GM21619 (cell line): ENCODE results near the gene RAB25.
"Not testable (repeated sequence)": the region's sequence is repeated elsewhere in the genome, so short reads cannot be mapped to it uniquely, and the experiment has no call there.

Experiments used
- ATAC-seq: cut with Tn5 transposase; IDR thresholded peaks from one replicate; pipeline ENCODE4 v1.9.1; 2021; ENCODE audit not compliant: unreplicated experiment

RAB25 gene

DNA sequence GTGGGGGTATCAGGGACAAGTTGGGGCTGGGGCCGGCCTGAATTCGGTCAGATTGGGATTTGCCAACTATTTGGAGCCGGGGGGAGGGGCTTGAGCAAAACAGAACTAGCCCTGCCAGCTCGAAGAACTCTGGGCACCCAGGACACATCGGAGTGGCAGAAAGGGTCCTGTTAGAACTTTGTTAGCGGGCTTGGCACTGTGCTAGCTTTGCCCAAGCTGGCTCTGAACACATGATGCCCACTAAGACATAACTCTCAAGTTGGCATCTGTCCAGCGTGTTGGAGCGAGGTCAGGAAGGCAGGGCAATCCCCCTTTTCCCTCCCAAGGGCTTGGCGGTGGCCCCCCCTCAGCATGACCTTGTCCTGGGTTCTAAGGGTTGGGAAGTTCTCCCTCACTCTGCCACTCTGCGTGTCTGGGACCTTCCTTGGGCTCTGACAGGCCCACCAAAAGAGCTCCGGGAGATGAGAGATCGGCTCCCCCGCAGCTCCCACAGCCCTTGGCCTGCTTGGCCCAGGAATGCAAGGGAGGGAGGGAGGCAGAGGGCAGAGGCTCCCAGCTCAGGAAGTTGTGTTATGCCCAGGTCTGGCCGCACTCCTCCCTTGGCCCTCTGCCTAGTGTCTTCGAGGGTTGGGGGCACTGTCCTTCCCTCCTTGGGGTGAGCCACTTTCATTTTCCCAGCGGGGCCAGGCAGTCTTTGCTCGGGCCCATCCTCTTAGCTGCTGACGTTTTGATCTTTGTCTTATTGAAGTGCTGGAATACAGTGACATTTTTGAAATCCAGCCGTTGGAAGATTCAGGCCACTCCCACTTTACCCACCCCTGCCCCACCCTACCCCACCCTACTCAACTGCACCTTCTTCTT, 54.8 kb downstream of the RAB25 start:
- no peak for ATAC-seq

DNA sequence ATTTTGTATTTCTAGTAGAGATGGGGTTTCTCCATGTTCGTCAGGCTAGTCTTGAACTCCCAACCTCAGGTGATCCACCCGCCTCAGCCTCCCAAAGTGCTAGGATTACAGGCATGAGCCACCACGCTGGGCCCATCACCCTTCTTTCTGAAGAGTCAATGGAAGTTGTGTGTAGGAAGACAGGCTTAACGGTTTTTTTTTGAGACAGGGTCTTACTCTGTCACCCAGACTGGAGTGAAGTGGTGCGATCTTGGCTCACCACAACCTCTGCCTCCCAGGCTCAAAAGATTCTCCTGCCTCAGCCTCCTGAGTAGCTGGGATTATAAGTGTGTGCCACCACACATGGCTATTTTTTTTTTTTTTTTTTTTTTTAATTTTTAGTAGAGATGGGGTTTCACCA, 55.8 kb downstream of the RAB25 start:
- not testable (repeated sequence) for ATAC-seq

GRCh38 chr1:156117414-156118176, 56.6 kb downstream of the RAB25 start:
- no peak for ATAC-seq

DNA sequence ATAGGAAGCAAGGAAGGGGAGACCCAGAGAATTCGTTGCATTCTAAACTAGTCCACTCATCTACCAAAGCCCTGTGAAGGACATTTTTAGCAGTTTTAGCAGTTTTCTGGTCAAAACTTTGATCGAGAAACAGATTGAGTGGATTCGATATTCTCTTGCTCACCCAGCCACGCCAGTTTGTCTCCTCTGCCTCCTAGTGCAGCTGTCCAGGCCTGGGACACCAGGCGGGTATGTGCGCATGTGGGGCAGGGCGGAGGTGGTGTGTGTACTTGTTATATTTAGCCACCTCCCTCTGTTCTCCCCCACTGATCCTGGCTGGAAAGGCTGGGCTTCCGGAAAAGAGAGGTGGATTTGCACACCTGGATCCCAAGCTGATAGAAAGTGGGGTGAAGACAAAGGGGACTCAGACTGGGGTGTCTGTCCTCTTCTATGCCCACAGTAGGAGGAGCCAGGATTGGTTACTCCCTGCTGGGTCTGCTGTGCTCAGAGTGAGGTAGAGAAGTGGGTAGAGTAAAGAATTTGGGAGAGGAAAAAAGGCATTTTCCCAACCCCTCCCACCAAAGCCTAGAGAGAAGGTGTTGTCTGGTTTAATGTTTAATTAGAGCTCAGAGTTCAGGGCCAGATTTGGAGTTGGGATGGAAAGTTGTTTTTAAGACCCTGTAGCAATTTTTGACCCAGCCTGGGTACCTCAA, 57.4 kb downstream of the RAB25 start:
- ATAC-seq, result no peak

DNA sequence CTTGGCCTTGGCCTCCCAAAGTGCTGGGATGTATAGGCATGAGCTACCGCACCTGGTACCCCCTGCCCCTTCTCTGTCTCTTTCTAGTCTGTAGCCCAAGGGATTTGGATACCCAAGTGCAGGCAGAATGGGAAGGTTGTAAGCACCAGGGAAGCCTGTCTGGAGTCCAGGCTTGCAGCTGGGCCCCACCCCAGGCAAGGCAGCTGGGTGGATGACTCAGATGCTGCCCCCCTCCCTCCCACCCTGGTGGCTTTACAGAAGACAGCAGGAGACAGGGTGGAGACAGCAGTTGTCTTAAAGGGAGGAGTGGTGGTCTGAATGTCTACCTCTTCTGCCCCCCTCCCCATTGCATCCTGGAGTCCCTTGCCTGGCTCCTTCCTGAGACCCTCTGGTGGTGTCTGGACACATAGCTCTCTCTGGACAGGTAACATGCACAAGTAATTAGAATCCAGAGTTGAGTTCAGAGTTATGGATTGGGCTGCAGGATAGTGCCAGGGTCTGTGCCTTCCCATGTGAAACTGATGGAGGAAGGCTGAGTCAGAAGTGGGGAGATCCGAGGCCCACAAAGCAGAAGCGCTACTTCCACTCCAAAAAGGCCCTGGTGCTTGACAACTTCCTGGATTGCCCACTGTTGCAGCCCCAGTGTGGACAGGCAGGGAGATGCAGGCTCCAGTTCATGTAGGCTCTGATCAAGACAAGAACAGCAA, 58.7 kb downstream of the RAB25 start:
- ATAC-seq, result no peak
